GM12878 (cell line): ENCODE measurements around the gene GALNT11. TPM values are rescaled to one million over a fixed set of nuclear protein-coding genes. Genes with fewer than 3 reads are reported as not detected.
"Not testable (repeated sequence)": the region's sequence is repeated elsewhere in the genome, so short reads cannot be mapped to it uniquely, and the experiment has no call there.

Experiments used
- ATAC-seq: fragments of 200-7000 bp; cut with Tn5 transposase; 3 replicates; pipeline ENCODE4 v1.9.1; 2020; ENCODE audit warnings: mild to moderate bottlenecking, moderate library complexity
- BruUV-seq: library from RNA; stranded (reverse); fragments of 400-500 nt; replicated peaks from 2 replicates; lab custom pipeline; 2021; lab: Mats Ljungman, UMichigan
- CTCF ChIA-PET: fragments of 300-600 bp; sonication (Branson Sonifier 250); formaldehyde crosslinking; extraction: SDS; loops from one replicate; lab custom pipeline; 2021; ENCODE audit warnings: inconsistent platforms; lab: Yijun Ruan, JAX
- POLR2A ChIA-PET: fragments of 350-600 bp; formaldehyde crosslinking; extraction: SDS; loops from one replicate; lab custom pipeline; 2021; ENCODE audit warnings: inconsistent platforms; lab: Charles Lee
- RAD21 ChIA-PET: fragments of 300-600 bp; sonication (Branson Sonifier 250); formaldehyde crosslinking; loops from one replicate; lab custom pipeline; 2023; ENCODE audit warnings: antibody characterized with exemption; ENCODE audit not compliant: unreplicated experiment; lab: Charles Lee
- SMC1A ChIA-PET: fragments of 300-600 bp; sonication (Branson Sonifier 250); formaldehyde crosslinking; loops from one replicate; lab custom pipeline; 2023; ENCODE audit not compliant: unreplicated experiment, uncharacterized antibody; lab: Charles Lee
- DNase-seq: peaks from one replicate; pipeline ENCODE4 v3.0.0-alpha.2; 2011; ENCODE audit warnings: low read depth, low spot score
- FAIRE-seq: peaks from 3 replicates; lab custom pipeline; 2011; peaks lifted over from hg19 to GRCh38; lab: Jason Lieb, UNC
- H2AFZ ChIP-seq: 2 replicates; pipeline ENCODE4 v1.6.0; 2011; ENCODE audit warnings: low read depth, low read length, control low read depth; ENCODE audit not compliant: control insufficient read depth
- H3K27ac ChIP-seq: 2 replicates; pipeline ENCODE4 v1.5.1; 2011; ENCODE audit warnings: control low read depth; ENCODE audit not compliant: control insufficient read depth, insufficient read depth
- H3K27me3 ChIP-seq, 2 experiments: replicated peaks in 1 of 2; 2 replicates each; pipeline versions ENCODE4 v1.6.0 to v1.6.1; 2011; ENCODE audit warnings: low read length in 1 of 2; ENCODE audit not compliant: control insufficient read depth in 2 of 2, insufficient read depth in 2 of 2
- H3K36me3 ChIP-seq, 2 experiments: 2 replicates each; pipeline ENCODE4 v1.5.1; 2011; ENCODE audit warnings: low read length in 1 of 2; ENCODE audit not compliant: control insufficient read depth in 2 of 2, insufficient read depth in 2 of 2
- H3K4me1 ChIP-seq: 2 replicates; pipeline ENCODE4 v1.6.1; 2011; ENCODE audit warnings: mild to moderate bottlenecking, low read length, moderate library complexity, mixed read lengths; ENCODE audit not compliant: control insufficient read depth, insufficient read depth
- H3K4me2 ChIP-seq: 2 replicates; pipeline ENCODE4 v1.6.0; 2011; ENCODE audit warnings: control low read depth; ENCODE audit not compliant: control insufficient read depth, insufficient read depth
- H3K4me3 ChIP-seq: fragments of 200-600 bp; sonication (generic); 2 replicates; pipeline ENCODE4 v1.5.1; 2016
- H3K79me2 ChIP-seq: 2 replicates; pipeline ENCODE4 v1.6.0; 2011; ENCODE audit warnings: low read length; ENCODE audit not compliant: control insufficient read depth, insufficient read depth
- H3K9ac ChIP-seq: 2 replicates; pipeline ENCODE4 v1.8.0; 2011; ENCODE audit warnings: low read length, control low read depth, mixed read lengths; ENCODE audit not compliant: control insufficient read depth, insufficient read depth
- H3K9me3 ChIP-seq: replicated peaks from 3 replicates; pipeline ENCODE4 v1.5.1; 2011; ENCODE audit warnings: mild to moderate bottlenecking, low read length; ENCODE audit not compliant: control insufficient read depth, insufficient read depth
- H4K20me1 ChIP-seq: 2 replicates; pipeline ENCODE4 v1.6.0; 2011; ENCODE audit not compliant: control insufficient read depth, insufficient read depth
- BCL11A ChIP-seq: IDR thresholded peaks from 2 replicates; pipeline ENCODE4 v1.6.1; 2011; ENCODE audit warnings: low read depth, low read length
- CHD1 ChIP-seq: IDR thresholded peaks from 2 replicates; pipeline ENCODE4 v1.6.1; 2012; ENCODE audit warnings: low read depth, low read length, improper control_type of control experiment
- GATAD2B ChIP-seq: fragments of 450-650 bp; conservative IDR thresholded peaks from 2 replicates; pipeline ENCODE4 v1.6.1; 2017; ENCODE audit warnings: low read depth, mild to moderate bottlenecking, moderate library complexity
- ZBED1 ChIP-seq: IDR thresholded peaks from 2 replicates; pipeline ENCODE4 v1.6.1; 2016; ENCODE audit warnings: borderline replicate concordance
- ZNF274 ChIP-seq: IDR thresholded peaks from one replicate; pipeline ENCODE4 v1.8.0; 2011; ENCODE audit not compliant: insufficient read length, insufficient read depth
- ZNF384 ChIP-seq: IDR thresholded peaks from 2 replicates; pipeline ENCODE4 v1.6.1; 2012; ENCODE audit warnings: low read depth, mild to moderate bottlenecking, low read length, improper control_type of control experiment, borderline replicate concordance
- WGBS: methylation state at CpG from one replicate; pipeline ENCODE4 v1.1.6; 2016; ENCODE audit warnings: low lambda C conversion rate; ENCODE audit not compliant: insufficient replicate concordance, insufficient coverage; ENCODE audit errors: missing lambda C conversion rate; 5-methylcytosine and 5-hydroxymethylcytosine counted together
- in situ Hi-C: fragments of 300-500 bp; cut with MboI; formaldehyde crosslinking; loops from 9 replicates; pipeline ENCODE4 v1.14.3; 2018; ENCODE audit warnings: mixed read lengths
- intact Hi-C: fragments of 100-400 bp; cut with micrococcal nuclease; formaldehyde crosslinking; loops from one replicate; pipeline ENCODE4 v1.14.2; 2022; ENCODE audit not compliant: unreplicated experiment
- polyA plus RNA-seq, 11 experiments: library from polyadenylated mRNA; depleted of rRNA in 4 of 11; unstranded in 6 of 11; stranded (reverse) in 5 of 11; fragments of >200 nt; fragmentation: Nextera tagmentation in 4 of 11; fragmentation: Illumina TruSeq in 1 of 11; extraction: Ambion mirVana in 4 of 11; extraction: Trizol in 1 of 11; gene quantifications; 1 replicate in 1 of 11; 2 replicates in 10 of 11; pipeline versions ENCODE4 v1.2.1 to v1.2.3, GENCODE V29; 2011 to 2016; ENCODE audit warnings: inconsistent platforms in 2 of 11, missing spikeins in 2 of 11, low read depth in 1 of 11
- total RNA-seq, 4 experiments: library from RNA; depleted of rRNA in 3 of 4; stranded (reverse); fragments of >200 nt in 3 of 4; fragmentation: Illumina TruSeq in 1 of 4; extraction: Trizol in 1 of 4; gene quantifications; 2 replicates each; pipeline versions ENCODE4 v1.2.1 to v1.2.3, GENCODE V29; 2013 to 2021

GALNT11 gene
- total and polyA plus RNA-seq, 10 of the 15 experiments (the other 5 are each of a cell fraction or from before 2014, with no cell fraction given): 2.0 to 9.5 (median 6.4) TPM

- H3K4me1 ChIP-seq, BruUV-seq, H3K36me3 ChIP-seq, H3K4me2 ChIP-seq, H3K9ac ChIP-seq, RAD21 ChIA-PET, H2AFZ ChIP-seq, POLR2A ChIA-PET, CTCF ChIA-PET, H3K4me3 ChIP-seq, ATAC-seq, FAIRE-seq, H3K27ac ChIP-seq, DNase-seq, H3K27me3 ChIP-seq, H3K79me2 ChIP-seq, intact Hi-C loops, H4K20me1 ChIP-seq, H3K9me3 ChIP-seq, in situ Hi-C loops: not testable (repeated sequence)
- SMC1A ChIA-PET: interaction anchor here (0.6 to 1.2 kb wide), 2 partner anchors 12 to 519 kb away, joined by 3 read pairs; no protein-coding TSS in a partner anchor
- 75% methylated on average over 6 of the region's 6 CpGs for WGBS
Measured at GRCh38 chr7:152082073-152082721, 56.7 kb downstream of the GALNT11 start.

DNA sequence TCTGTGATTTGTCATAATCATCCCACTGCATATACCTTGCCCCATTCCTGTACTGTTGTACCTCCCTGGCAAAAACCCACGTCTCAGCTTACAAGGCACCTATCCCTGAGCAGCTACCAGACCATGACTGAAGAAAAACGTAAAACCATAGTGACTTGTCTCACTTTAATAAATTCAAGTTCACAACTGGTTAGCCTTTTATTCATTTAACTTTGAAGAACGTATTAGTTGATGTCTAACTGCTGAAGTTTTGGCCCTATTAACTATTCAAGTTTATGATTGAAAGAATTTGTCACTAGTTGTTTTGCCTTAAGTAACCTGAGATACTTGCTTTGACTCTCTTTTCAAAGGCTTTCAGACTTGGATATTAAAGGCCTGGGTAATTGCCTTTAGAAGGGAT is 59.7 kb downstream of the GALNT11 start:
- Histone ChIP-seq H2AFZ (no peak overlapping the region), H3K9me3 (peaks cover 6% of the 10 kb centered on the region; the same call in 2 of the 3 replicates), H3K27me3 (no peaks in the 10 kb centered on the region), H3K27ac (no peak overlapping the region)
- no peak for DNase-seq
- ChIA-PET POLR2A (no interaction called here), RAD21 (no interaction called here), SMC1A (no interaction called here)
- BruUV-seq: no TSS peak
- TF ChIP-seq ZNF384 (no peak), ZNF274 (no peak), CHD1 (no peak), BCL11A (no peak), GATAD2B (no peak), ZBED1 (no peak)
- TF ChIP-seq, all 136 proteins: peak for 0
- intact Hi-C loops (no loop called here), in situ Hi-C loops (no loop called here)
- CTCF ChIA-PET: no interaction called here
- no peaks in the 10 kb centered on the region for H4K20me1 ChIP-seq
- 59% methylated on average over 3 of the region's 3 CpGs for WGBS
- no peak overlapping the region for H3K9ac ChIP-seq
- H3K36me3 ChIP-seq: no peaks in the 10 kb centered on the region
- H3K4me1 ChIP-seq: no peaks in the 10 kb centered on the region
- H3K4me2 ChIP-seq: no peak overlapping the region
- FAIRE-seq (no peak), ATAC-seq (no peak)
- no peaks in the 10 kb centered on the region for H3K79me2 ChIP-seq
- H3K4me3 ChIP-seq: no peak overlapping the region
